NCI-H2227 treated with DMSO at 0.1 percent for 48 hours (cell line): ENCODE measurements around the gene C16orf96.
"Not testable (repeated sequence)": the region's sequence is repeated elsewhere in the genome, so short reads cannot be mapped to it uniquely, and the experiment has no call there.

ENCODE experiments used
- DNase-seq: peaks from one replicate; lab custom pipeline; 2025; lab: John Stamatoyannopoulos, UW

The C16orf96 gene

DNA sequence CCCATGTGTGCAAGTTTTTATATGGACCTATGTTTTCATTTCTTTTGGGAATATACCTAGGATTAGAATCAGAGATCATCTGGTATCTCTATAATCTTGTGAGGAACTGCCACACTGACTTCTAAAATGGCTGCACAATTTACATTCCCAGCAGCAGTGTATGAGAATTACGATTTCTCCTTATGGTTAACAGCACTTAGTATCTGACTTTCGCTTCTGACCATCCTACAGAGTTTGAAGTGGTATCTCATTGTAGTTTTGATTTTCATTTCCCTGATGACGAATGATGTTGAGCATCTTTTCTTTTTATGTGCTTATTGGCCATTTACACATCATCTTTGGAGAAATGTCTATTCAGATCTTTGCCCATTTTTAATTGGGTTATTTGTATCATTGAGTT, 10.0 kb downstream of the C16orf96 start:
- DNase-seq = no peak

DNA sequence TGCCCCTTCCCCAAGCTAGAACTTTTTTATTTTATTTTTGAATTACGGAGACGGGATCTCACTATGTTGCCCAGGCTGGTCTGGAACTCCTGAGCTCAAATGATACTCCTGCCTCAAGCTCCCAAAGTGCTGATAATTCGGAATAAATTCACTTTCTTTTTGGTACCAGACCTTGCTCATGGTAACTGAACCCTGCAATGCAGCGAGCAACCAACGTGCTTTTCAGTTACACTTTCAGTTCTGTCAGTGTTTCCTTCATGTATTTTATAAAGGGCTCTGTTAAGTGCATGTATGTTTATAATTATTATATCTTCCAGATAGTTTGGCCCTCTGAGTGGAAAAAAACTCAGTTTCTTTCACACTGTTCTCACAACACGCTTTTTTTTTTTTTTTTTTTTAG, 13.9 kb downstream of the C16orf96 start:
- no peak for DNase-seq

DNA sequence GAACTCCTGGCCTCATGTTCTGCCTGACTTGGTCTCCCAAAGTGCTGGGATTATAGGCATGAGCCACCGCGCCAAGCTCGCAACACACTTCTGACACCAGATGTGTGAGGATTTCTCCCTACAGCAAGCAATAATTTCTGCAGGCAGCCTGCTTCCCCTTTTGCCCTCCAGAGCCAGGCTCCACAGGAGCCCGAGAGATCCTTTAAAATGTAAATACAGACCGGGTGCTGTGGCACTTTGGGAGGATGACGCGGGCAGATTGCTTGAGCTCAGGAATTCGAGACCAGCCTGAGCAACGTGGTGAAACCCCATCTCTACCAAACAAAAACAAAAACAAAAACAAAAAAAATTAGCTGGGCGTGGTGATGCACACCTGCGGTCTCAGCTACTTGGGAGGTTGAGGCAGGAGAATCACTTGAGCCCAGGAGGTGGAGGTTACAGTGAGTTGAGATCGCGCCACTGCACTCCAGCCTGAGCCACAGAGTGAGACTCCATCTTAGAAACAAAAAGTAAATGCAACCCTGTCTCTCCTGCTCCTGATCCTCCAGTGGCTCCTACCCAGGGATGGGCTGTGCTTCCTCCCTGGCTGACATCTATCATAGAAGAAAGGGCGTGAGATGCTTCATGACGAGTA, 14.7 kb downstream of the C16orf96 start:
- DNase-seq = no peak

DNA sequence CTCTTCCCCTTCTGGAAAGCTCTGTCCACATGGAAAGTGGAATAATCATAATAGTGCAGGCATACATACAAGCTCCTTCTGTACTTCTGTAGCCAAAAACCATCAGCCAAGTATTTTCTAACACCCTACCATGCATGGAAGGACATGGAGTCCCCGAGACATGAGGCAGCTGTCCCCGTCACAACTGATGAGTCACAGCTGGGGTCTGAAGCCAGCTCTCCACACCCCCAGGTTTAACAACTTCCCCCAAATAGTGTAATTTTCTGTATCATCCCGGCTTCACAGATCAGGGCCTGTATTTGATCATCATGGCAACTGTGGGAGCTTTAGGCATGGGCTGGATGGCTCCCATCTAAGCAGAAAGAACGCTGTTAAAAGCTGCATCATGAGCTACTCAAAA, 16.6 kb downstream of the C16orf96 start:
- DNase-seq = no peak

DNA sequence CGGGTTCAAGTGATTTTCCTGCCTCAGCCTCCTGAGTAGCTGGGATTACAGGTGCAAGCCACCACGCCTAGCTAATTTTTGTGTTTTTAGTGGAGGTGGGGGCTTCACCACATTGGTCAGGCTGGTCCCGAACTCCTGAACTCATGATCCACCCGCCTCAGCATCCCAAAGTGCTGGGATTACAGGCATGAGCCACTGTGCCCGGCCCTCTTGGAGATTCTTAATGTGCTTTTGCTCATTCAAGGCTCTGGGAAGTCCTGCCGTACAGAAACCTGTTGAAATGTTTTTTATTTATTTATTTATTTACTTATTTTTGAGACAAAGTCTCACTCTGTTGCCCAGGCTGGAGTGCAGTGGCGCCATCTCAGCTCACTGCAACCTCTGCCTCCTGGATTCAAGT, 17.8 kb downstream of the C16orf96 start:
- DNase-seq = not testable (repeated sequence)

DNA sequence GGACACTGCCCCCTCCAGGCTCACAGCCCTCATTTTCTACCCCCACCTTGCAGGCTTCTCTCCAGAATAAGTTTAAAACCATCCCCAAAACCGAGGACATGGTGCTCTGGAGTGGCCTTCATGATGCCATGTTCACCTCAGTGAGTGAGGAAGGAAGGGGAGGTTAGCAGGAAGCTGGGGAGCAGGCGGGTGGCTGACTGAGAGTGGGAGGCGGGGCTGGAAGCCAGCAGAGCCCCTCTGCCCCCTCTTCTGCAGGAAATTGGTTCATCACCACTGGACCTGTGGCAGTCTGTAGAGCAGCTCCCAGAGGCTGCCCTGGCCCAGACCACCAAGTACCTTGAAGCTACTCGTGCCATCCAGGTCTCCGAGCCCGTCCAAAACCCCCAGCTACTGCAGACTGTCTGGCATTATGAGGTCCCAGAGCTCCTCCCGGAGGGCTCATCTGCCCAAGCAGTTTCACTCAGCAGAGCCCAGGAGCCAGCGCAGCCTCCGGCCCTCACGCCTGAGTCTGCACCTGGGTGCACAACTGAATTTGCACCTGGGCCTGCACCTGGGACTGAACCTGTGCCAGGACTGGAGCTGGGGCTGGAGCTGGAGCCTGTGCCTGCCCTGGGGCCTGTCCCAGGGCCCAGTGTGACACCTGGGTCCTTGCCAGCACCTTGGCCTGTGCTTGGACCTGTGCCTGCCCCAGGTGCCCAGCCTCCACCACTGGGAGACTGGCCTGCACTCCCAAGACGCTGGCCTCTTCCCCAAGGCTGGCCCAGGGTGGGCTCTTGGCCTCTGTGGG, 19.0 kb downstream of the C16orf96 start:
- DNase-seq = no peak

DNA sequence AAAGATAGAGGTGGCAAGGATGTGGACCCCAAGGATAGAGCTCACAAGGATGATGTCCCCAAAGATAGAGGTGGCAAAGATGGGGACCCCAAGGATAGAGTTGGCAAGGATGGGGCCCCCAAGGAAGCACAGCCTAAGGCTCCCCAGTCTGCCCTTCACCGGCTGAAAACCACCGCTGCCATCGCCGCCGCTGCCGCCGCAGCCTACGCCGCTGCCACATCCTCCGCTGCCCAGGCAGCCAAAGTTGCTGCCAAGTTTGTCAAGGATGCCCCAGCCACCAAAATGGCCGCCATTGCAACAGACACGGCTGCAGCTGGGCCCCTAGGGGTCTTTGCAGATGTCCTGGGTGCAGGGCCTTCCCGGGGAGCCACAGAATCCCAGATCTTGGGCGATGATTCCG, 19.9 kb downstream of the C16orf96 start:
- DNase-seq = no peak

DNA sequence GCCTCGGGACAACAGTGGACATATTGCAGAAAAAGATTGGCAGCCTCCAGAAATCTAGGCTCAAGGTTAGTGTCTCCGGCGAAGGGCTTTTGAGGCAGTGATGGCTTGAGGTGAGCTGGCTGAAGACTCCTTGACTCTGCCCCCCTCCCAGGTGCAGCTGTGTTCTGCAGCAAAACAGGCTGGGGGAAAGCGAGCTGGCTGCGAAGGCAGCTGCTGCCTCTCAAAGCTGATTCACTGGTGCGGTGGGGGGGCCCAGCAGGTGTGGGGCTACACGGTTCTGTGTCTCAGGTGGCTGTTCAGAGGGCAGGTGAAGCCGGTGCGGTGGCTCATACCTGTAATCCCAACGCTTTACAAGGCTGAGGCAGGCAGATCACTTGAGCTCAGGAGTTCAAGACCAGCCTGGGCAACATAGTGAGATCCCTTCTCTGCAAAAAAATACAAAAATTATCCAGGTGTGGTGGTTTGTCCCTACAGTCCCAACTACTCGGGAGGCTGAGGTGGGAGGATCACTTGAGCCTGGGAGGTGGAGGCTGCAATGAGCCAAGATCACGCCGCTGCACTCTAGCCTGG, 22.9 kb downstream of the C16orf96 start:
- no peak for DNase-seq

DNA sequence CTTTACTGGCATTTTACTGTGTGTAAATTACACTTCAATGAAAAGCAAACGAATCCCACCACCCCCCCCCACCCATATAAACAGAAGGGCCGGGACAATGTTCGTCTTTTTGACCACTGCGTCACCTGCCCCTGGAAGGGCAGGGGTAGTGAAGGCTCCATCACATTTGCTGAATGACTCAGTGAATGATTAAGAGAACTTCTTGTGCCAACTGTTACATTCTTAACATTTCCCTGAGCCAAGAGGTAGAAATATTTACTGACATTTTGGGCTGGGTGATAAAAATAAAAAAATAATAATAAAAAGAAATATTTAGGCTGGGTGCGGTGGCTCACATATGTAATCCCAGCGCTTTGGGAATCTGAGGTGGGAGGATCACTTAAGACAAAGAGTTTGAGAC, 24.1 kb downstream of the C16orf96 start:
- no peak for DNase-seq

DNA sequence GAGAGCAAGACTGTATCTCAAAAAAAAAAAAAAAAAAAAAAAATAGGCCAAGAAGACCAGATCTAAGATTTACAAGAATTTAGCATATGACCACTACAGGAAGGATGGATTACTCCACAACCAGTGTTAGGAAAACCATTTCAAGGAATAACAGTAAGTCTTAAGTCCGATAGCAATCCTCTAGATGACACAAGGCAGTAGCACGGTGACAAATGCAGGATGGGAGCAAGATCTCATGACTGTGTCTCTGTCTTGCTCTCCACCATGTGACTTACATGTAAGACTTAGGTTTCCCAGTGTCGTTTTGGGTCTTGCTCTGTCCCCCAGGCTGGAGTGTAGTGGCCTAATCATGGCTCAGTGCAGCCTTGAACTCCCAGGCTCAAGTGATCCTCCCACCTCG, 27.8 kb downstream of the C16orf96 start:
- no peak for DNase-seq

DNA sequence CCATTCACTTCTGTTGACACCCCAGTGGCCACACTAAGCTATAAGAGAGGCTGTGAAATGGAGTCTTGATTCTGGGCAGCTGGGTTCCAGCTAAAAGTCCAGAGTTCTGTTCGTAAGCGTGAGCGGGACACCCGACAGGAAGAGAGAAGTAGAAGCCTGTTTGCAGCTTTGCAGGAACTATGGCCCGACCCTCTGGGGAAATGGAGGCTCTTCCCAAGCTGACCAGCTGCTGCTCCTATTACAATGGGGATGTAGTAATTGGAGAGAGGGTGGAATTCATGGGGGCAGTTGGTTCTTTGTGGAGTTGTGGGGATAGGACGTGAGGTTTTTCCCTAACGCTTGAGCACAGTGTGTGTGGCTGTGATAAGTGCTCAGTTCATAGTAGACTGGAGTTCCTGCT, 30.2 kb downstream of the C16orf96 start:
- DNase-seq = no peak

DNA sequence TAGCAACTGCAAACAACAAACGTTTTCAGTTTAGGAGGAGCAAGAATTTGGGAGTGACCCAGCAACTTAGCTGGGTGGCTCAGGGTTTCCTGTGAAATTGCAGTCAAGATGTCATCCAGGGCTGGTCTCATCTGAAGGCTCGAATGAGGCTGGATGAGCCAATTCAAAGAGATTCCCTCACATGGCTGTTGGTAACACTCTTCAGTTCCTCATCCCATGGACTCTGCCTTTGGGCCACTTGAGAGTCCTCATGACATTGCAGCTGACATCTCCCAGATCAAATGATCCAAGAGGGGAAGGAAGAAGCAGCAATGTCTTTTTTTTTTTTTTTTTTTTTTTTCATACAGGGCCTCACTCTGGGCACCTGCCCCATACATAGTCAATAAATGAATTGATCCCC, 32.2 kb downstream of the C16orf96 start:
- no peak for DNase-seq

DNA sequence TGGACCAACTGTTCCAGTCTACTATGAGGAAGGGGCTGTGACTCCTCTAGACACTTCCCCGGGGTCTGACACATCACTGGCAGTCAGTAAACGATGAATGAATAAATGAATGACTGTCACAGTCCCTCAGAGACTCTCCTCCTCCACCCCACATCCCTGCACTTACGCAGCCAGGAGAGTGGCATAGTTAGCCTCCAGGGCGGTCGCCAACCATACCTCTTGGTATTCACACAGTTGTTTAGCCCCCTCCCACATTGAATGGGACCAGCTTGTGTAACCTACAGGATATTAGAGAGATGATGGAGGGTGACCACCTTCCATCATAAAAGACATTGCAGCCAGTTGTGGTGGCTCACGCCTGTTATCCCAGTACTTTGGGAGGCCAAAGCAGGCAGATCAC, 32.8 kb downstream of the C16orf96 start:
- no peak for DNase-seq

DNA sequence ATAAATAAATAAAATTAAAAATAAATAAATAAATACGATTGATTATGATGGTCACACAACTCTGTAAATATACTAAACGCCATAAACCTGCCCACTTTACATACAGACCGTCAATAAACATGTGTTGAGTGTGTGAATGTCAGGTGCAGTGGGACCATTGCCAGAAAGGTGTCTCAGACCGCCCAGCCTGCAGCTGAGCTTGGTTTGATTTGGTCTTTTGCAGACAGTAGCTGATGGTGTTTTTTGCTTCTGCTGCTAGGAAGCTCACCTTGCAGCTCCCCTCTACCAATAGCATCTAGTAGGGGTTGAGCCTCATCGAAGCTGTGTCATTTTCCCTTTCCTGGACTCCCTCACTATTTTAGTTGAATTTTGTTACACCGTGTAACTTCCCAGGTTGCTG, 35.1 kb downstream of the C16orf96 start:
- DNase-seq = no peak

DNA sequence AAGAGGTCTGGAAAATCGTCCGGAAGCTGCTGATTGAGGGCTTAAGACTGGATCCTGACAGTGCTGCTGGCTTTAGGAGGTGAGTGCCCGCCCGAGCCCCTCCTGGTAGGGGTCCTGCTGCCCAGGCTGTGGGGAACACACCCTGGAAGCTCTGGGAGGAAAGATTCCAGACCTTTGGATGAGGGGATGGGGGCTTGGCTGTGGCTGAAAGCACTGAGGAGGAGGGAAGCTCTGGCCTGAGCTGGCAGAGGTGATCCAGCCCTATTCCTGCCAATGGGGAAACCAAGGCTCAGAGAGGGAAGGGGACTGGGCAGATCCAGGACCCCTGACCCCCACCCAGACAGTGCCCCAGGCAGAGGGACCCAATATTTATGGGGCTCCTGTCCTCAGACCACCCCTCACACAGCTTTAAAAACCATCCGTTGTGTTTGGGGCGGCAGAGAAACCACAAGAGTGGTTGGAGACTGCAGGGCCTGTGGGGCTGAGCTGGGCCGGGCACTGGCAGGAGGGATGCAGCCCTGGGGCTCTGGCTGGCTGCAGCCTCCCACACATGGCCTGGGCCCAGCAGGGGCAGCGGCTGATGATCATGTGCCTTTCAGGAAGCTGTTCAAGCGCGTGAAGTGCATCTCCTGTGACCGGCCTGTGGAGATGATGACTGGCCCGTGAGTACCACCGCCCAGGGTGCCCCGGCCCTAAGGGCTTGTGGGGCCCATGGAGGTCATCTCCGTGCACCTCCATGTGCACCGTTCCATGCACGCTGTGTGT, 35.7 kb downstream of the C16orf96 start:
- DNase-seq = no peak

DNA sequence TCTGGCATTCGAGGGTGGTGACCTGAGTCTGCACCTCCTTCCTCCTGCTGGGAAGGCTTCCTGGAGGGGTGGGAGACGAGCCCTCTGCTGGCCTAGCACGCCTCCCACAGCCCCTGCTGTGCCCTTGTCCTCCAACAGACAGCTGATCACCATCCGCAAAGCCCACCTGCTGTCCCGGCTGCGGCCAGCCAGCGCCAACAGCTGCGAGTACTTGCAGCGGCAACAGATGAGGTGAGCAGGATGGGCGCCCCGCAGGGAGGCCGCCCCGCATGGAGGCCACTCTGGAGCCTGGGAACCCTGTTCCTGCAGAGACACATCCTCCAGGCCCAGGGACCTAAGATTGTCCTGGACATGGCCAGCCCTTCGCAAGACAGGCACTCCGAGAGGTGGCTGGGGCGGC, 36.9 kb downstream of the C16orf96 start:
- DNase-seq = peak; percentile 26

DNA sequence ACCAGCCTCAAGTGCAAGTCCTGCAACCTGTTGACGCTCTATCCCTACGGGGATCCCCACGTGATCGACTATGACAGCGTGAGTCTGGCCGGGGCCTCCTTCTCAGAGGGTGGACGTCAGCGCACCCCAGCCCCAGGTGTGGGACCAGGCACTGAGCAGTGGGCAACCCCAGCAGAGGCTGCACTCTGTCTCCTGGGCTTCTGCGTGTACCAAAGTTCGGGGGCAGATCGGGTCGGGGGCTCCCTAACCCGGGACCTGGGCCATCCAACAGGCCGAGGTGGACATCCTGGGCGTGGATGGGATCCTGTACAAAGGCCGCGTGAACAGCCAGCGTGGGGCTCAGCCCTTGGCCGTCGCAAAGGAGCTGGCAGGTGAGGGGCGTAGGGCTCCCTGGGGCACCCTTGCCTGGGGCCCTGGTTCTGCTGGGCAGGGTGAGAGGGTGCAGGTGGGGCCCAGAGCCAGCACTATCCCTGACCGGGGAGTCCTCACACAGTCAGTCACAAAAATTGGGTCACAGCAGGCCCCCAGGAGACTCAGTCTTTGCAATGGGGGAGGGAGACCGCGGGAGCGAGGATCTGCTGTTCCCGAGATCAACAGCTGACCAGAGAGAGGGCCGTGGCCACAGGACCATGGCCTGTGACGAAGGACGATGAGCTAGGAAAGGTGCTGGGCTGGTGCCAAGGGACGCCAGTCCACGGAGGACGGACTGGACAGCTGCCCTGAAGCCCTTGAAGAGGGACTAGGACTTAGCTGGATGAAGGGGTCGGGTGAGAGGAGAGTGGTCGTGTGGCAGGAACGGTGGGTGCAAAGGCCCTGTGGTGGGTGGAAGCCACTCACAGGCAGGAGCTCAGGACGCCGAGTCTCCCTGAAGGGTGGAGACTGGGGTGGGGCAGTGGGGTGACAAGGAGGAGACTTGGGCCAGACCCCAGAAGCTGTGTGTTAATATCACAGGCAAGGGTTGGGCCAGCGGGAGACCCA, 38.6 kb downstream of the C16orf96 start:
- no peak for DNase-seq

DNA sequence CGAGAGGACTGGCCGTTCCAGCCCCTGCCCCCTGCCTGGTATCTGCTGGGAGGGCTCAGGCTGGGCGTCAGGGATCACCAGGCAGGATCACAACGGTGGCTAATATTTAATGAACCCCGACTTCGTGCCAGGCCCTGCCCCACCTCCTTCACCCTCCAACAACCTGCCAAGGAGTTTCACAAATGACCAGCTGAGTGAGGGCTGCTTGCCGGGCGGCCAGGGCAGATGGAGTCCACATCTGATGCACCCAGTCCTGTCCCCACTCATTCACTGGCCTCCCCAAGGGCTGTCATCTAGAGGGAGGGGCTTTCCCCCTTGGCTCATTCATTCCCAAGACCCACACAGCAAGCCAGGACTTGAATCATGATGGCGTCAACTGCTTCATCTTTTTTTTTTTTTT, 41.0 kb downstream of the C16orf96 start:
- no peak for DNase-seq

DNA sequence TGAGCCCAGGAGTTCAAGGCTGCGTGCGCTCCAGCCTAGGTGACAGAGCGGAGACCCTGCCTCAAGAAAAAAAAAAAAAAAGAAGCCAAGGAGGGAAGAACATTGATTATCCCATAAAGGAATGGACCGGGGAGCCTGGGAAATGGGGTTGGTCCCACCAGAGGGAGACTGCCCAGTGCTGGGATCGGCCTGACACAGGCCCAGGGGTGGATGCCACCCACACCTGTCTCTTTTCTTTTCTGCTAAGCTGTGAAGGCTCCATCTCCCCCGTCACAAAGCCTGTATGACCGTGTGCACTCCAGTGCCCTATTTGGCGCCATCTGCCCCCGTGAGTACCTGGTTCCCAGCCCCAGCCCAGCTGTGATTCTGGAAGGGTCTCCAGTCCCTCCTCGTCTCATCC, 42.9 kb downstream of the C16orf96 start:
- no peak for DNase-seq

DNA sequence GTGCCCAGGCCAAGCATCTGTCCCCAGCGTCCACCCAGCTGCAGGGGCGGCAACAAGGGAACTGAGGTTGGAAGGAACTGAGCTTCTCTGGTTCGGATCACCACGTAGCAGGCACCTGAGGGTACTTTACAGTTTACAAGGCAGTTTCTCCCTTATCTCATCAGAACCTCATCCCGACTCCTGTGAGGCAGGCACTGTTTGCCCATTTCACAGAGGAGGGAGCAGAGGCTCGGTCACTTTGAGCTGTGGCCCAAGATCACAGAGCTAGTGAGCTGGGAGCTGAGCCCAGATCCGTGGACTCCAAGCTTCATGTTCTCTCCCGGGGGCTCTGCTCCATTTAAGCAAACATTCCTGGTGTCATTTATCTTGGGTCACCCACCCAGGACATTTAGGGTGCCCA, 43.4 kb downstream of the C16orf96 start:
- no peak for DNase-seq

DNA sequence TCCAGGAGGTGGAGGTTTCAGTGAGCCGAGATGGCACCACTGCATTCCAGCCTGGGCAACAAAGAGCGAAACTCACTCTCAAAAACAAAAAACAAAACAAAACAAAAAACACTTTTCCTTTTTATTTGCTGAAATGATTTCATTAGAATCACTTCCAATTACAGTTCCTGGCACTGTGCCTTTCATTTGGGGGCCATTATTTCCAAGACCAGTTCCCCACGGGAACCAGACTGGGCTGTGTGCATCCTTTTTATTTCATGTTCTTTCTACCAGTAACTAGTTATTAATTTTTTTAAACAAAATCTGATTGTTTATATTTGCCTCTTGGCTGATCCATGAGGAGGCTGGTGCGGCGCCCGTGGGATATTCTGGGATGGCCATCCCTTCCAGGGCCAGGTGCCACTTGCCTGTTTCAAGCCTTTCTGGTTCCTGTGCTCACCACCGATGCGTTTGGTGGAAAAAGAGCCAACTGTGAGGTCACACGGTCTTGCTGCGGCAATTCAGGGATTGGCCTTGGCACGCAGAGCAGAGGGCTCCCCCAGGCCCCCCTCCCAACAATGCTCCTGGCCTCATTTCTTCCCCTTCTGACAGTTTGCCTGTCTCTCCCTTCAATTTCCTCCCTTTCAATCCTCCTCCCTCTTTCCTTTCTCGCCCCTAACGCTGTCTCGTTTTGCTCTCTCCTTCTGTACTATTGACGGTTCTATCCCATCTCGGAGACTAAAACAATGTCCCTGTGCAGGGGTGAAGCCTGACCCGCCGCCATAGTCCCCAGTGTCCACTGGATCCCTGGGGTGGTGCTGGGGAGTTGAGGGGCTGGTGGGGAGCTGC, 45.1 kb downstream of the C16orf96 start:
- DNase-seq = no peak
